Smooth muscle cell (in vitro differentiated cells): Measurements from ENCODE around the gene BMAL1. TPM values are rescaled to one million over a fixed set of nuclear protein-coding genes. Genes with fewer than 3 reads are reported as not detected.

Experiments
- DNase-seq: peaks from one replicate; lab custom pipeline; 2025; ENCODE audit not compliant: unreplicated experiment; lab: John Stamatoyannopoulos, UW
- H2AFZ ChIP-seq: fragments of 200-600 bp; sonication (generic); 2 replicates; pipeline ENCODE4 v1.6.0; 2016; ENCODE audit warnings: antibody characterized with exemption, low read depth, mild to moderate bottlenecking
- H3F3A ChIP-seq: fragments of 200-600 bp; sonication (generic); 2 replicates; pipeline ENCODE4 v1.6.0; 2017; ENCODE audit warnings: antibody characterized with exemption, low read depth
- H3K27ac ChIP-seq: fragments of 200-600 bp; sonication (generic); 2 replicates; pipeline ENCODE4 v1.5.1; 2016; ENCODE audit warnings: low read depth, mild to moderate bottlenecking
- H3K27me3 ChIP-seq: fragments of 200-600 bp; sonication (generic); 2 replicates; pipeline ENCODE4 v1.6.1; 2016; ENCODE audit warnings: low read depth, mild to moderate bottlenecking
- H3K36me3 ChIP-seq: fragments of 200-600 bp; sonication (generic); 2 replicates; pipeline ENCODE4 v1.5.1; 2016; ENCODE audit warnings: low read depth
- H3K4me1 ChIP-seq: fragments of 200-600 bp; sonication (generic); 2 replicates; pipeline ENCODE4 v1.5.1; 2016; ENCODE audit warnings: low read depth
- H3K4me2 ChIP-seq: fragments of 200-600 bp; sonication (generic); 2 replicates; pipeline ENCODE4 v1.6.0; 2016; ENCODE audit warnings: mild to moderate bottlenecking
- H3K4me3 ChIP-seq: fragments of 200-600 bp; sonication (generic); 2 replicates; pipeline ENCODE4 v1.5.1; 2016; ENCODE audit warnings: mild to moderate bottlenecking
- H3K79me2 ChIP-seq: fragments of 200-600 bp; sonication (generic); 2 replicates; pipeline ENCODE4 v1.6.0; 2016; ENCODE audit warnings: low read depth, mild to moderate bottlenecking
- H3K9ac ChIP-seq: fragments of 200-600 bp; sonication (generic); 2 replicates; pipeline ENCODE4 v1.6.0; 2016; ENCODE audit warnings: low read depth
- H3K9me3 ChIP-seq: fragments of 200-600 bp; sonication (generic); replicated peaks from 2 replicates; pipeline ENCODE4 v1.5.1; 2016; ENCODE audit warnings: low read depth
- H4K20me1 ChIP-seq: fragments of 200-600 bp; sonication (generic); 2 replicates; pipeline ENCODE4 v1.6.0; 2016; ENCODE audit warnings: low read depth
- WGBS: methylation state at CpG from one replicate; pipeline ENCODE4 v1.1.7; 2016; ENCODE audit warnings: low lambda C conversion rate; 5-methylcytosine and 5-hydroxymethylcytosine counted together
- polyA plus RNA-seq: library from polyadenylated mRNA; unstranded; fragments of >200 nt; fragmentation: Nextera tagmentation; extraction: Ambion mirVana; gene quantifications from 2 replicates; pipeline ENCODE4 v1.2.1, GENCODE V29; 2016
- total RNA-seq: library from RNA; depleted of rRNA; stranded (reverse); fragments of >200 nt; gene quantifications from 2 replicates; pipeline ENCODE4 v1.2.3, GENCODE V29; 2014
- TF ChIP-seq, protein P1 (sequence below): fragments of 200-600 bp; sonication (generic); IDR thresholded peaks from 2 replicates; pipeline ENCODE4 v1.5.1; 2017; ENCODE audit warnings: borderline replicate concordance, mild to moderate bottlenecking, antibody characterized with exemption; ENCODE audit not compliant: insufficient read depth, poor library complexity, severe bottlenecking

Gene BMAL1
- total and polyA plus RNA-seq, 2 experiments from 2014 or later, result 9.9 to 24.5 TPM

DNA sequence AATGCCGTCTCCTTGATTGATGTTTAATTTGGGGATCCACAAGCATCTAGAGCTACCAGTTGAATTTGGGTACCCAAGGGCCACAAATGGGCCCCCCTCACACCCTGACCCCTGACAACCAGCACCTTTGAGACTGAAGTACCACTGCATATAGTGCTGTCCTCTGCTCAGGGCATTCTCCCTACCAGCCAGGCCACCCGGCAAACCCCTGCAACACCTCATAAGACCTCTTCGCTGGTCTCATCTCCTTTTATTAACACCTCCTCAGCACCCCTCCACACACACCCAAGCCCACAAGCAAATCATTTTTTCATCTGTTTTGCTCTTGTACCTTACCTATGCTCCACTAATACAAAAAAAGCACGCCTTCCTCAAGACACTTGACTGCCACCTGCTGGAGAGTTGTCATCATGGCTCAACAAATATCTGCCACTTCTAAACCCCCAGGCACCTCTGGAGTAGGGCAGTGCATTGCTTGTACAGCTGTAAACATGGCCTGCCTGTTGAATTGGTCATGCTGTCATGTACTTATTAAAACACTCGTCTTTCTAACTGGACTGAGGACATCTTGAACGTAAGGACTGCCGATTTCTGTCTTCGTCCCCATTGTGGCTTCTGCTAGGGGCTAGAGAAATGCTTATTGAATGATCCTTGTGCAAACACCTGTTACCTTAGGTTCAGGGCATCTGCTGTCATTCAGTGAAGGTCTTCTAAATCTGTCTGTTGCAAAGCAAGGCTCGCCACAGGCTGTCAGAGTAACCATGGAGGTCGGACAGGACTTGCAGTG is 66.5 kb downstream of the BMAL1 start:
- Histone ChIP-seq H3K4me3 (no peak overlapping the region), H3K27ac (no peak overlapping the region), H3K4me2 (no peak overlapping the region), H3K9ac (no peak overlapping the region), H3F3A (no peaks in the 10 kb centered on the region), H4K20me1 (peaks cover 4% of the 10 kb centered on the region), H3K4me1 (no peaks in the 10 kb centered on the region), H3K36me3 (no peaks in the 10 kb centered on the region), H3K27me3 (no peaks in the 10 kb centered on the region), H3K9me3 (no peaks in the 10 kb centered on the region), H3K79me2 (peaks cover 3% of the 10 kb centered on the region), H2AFZ (no peak overlapping the region)
- TF ChIP-seq, protein P1, sequence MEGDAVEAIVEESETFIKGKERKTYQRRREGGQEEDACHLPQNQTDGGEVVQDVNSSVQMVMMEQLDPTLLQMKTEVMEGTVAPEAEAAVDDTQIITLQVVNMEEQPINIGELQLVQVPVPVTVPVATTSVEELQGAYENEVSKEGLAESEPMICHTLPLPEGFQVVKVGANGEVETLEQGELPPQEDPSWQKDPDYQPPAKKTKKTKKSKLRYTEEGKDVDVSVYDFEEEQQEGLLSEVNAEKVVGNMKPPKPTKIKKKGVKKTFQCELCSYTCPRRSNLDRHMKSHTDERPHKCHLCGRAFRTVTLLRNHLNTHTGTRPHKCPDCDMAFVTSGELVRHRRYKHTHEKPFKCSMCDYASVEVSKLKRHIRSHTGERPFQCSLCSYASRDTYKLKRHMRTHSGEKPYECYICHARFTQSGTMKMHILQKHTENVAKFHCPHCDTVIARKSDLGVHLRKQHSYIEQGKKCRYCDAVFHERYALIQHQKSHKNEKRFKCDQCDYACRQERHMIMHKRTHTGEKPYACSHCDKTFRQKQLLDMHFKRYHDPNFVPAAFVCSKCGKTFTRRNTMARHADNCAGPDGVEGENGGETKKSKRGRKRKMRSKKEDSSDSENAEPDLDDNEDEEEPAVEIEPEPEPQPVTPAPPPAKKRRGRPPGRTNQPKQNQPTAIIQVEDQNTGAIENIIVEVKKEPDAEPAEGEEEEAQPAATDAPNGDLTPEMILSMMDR, result peak; percentile 86
- DNase-seq, result no peak
- WGBS, result 56% methylated on average over 10 of the region's 10 CpGs

DNA sequence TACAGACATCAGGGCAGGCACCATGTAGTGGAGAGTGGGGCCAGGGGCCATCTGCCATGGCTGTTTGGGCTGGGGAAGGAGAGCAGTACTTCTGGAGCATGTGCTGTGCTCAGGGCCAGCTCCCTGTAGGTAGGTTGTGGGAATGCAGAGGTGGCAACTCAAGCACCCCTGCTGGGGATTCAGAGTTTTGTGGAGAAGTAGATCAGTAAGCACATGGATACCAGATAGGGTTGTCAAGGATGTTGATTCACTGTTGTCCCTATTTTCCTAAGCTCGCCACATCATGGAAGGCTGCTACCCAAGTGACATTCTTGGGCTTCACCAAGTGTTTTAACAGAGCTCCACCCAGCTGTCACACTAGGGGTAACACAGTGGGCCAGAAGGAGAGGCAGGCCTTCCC is 67.2 kb downstream of the BMAL1 start:
- Histone ChIP-seq H4K20me1 (peaks cover 4% of the 10 kb centered on the region), H3F3A (no peaks in the 10 kb centered on the region), H3K27me3 (no peaks in the 10 kb centered on the region), H3K4me1 (no peaks in the 10 kb centered on the region), H3K9ac (no peak overlapping the region), H3K4me3 (no peak overlapping the region), H3K4me2 (no peak overlapping the region), H2AFZ (no peak overlapping the region), H3K27ac (no peak overlapping the region), H3K79me2 (peaks cover 3% of the 10 kb centered on the region), H3K36me3 (no peaks in the 10 kb centered on the region), H3K9me3 (no peaks in the 10 kb centered on the region)
- 83% methylated on average over 1 of the region's 1 CpG for WGBS
- TF ChIP-seq, protein P1, result no peak
- DNase-seq, result no peak

DNA sequence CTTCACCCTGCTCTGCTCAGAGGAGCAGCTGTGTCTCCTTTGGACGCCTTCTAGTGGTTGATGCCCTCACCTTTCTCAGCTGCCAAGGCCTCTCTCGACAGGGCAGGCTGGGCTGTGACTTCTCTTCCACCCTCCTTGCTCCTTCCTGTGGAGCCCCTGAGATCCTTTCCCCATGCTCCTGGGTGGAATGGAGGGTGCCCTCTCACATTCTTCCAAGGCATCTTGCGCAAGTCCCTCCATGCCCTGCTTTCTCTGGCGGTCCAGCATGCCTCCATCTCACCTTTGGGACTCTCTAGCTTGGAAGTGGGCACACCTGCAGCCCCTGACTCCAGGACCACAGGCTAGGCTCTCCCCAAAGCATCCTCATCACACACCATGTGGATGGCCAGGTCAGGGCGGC is 68.9 kb downstream of the BMAL1 start:
- Histone ChIP-seq H4K20me1 (peaks cover 4% of the 10 kb centered on the region), H3K4me2 (no peak overlapping the region), H3K27ac (no peak overlapping the region), H3K4me3 (no peak overlapping the region), H3F3A (no peaks in the 10 kb centered on the region), H3K9ac (no peak overlapping the region), H3K79me2 (peaks cover 3% of the 10 kb centered on the region), H3K27me3 (no peaks in the 10 kb centered on the region), H3K4me1 (no peaks in the 10 kb centered on the region), H3K9me3 (no peaks in the 10 kb centered on the region), H3K36me3 (no peaks in the 10 kb centered on the region), H2AFZ (no peak overlapping the region)
- no peak for DNase-seq
- 91% methylated on average over 5 of the region's 5 CpGs for WGBS
- TF ChIP-seq, protein P1, result no peak

DNA sequence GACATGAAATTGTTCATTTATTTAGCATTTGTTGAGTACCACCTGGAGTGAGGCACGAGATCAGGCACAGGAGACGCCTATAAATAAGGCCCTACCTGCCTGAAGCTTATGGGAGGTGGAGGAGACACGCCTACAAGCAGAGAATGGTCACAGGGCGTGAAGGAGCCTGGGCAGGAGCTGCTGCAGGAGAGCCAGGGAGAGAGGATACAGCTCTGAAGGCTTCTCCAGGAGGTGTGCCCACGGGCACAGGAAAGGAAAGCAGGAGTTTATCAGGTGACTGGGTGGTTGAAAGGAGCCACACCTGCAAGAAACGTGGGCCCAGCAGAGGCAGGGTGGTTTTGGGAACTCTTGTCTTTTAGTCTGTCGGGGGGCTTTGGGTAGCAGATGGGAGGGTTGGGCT is 70.3 kb downstream of the BMAL1 start:
- H3F3A ChIP-seq, result no peaks in the 10 kb centered on the region
- H3K79me2 ChIP-seq, result peaks cover 3% of the 10 kb centered on the region
- H3K9me3 ChIP-seq, result no peaks in the 10 kb centered on the region
- H3K9ac ChIP-seq, result no peak overlapping the region
- H3K36me3 ChIP-seq, result no peaks in the 10 kb centered on the region
- H3K4me3 ChIP-seq, result no peak overlapping the region
- no peak overlapping the region for H3K4me2 ChIP-seq
- no peaks in the 10 kb centered on the region for H3K27me3 ChIP-seq
- H3K4me1 ChIP-seq, result no peaks in the 10 kb centered on the region
- TF ChIP-seq, protein P1, result no peak
- no peak for DNase-seq
- H2AFZ ChIP-seq, result no peak overlapping the region
- H3K27ac ChIP-seq, result no peak overlapping the region
- peaks cover 4% of the 10 kb centered on the region for H4K20me1 ChIP-seq
- WGBS, result 83% methylated on average over 7 of the region's 7 CpGs
